Endothelial cell of umbilical vein (primary cell): ENCODE results near the gene DRICH1. TPM values are rescaled to one million over a fixed set of nuclear protein-coding genes. Genes with fewer than 3 reads are reported as not detected.
"Not testable (repeated sequence)": the region's sequence is repeated elsewhere in the genome, so short reads cannot be mapped to it uniquely, and the experiment has no call there.

Experiments
- BruUV-seq: library from RNA; stranded (reverse); fragments of 400-500 nt; replicated peaks from 2 replicates; lab custom pipeline; 2021; lab: Mats Ljungman, UMichigan
- CTCF ChIA-PET: fragments of 300-600, 350-600 bp; sonication (Branson Sonifier 250); formaldehyde crosslinking; loops from one replicate; lab custom pipeline; 2021; ENCODE audit warnings: antibody characterized with exemption, inconsistent platforms; lab: Charles Lee
- POLR2A ChIA-PET: fragments of 300-600, 350-600 bp; sonication (Branson Sonifier 250); formaldehyde crosslinking; loops from one replicate; lab custom pipeline; 2021; ENCODE audit warnings: antibody characterized with exemption, inconsistent platforms; lab: Charles Lee
- DNase-seq: peaks from one replicate; pipeline ENCODE4 v3.0.0-alpha.2; 2011; ENCODE audit warnings: low read depth, low spot score
- FAIRE-seq: peaks from 2 replicates; lab custom pipeline; 2011; peaks lifted over from hg19 to GRCh38; lab: Jason Lieb, UNC
- H2AFZ ChIP-seq: 2 replicates; pipeline ENCODE4 v1.6.0; 2012; ENCODE audit warnings: low read depth, low read length, control low read depth, inconsistent platforms
- H3K27ac ChIP-seq: 2 replicates; pipeline ENCODE4 v1.5.1; 2011; ENCODE audit warnings: low read depth, mild to moderate bottlenecking, control low read depth, low read length, moderate library complexity; ENCODE audit not compliant: insufficient read depth
- H3K27me3 ChIP-seq, 2 experiments: 2 replicates each; pipeline versions ENCODE4 v1.6.0 to v1.6.1; 2011; ENCODE audit warnings: low read length in 2 of 2, mixed read lengths in 1 of 2; ENCODE audit not compliant: control insufficient read depth in 2 of 2, insufficient read depth in 2 of 2
- H3K36me3 ChIP-seq, 2 experiments: 2 replicates in 1 of 2; 3 replicates in 1 of 2; pipeline ENCODE4 v1.5.1; 2011; ENCODE audit warnings: low read length in 2 of 2, mild to moderate bottlenecking in 1 of 2, moderate library complexity in 1 of 2; ENCODE audit not compliant: control insufficient read depth in 2 of 2, insufficient read depth in 2 of 2; ENCODE audit errors: extremely low read depth in 1 of 2
- H3K4me1 ChIP-seq: 3 replicates; pipeline ENCODE4 v1.5.1; 2011; ENCODE audit warnings: mild to moderate bottlenecking, low read length; ENCODE audit not compliant: control insufficient read depth, insufficient read depth; ENCODE audit errors: extremely low read depth
- H3K4me2 ChIP-seq: 2 replicates; pipeline ENCODE4 v1.6.1; 2011; ENCODE audit warnings: low read length, control low read depth, mixed read lengths; ENCODE audit not compliant: insufficient read depth
- H3K4me3 ChIP-seq, 3 experiments: fragments of 200-600 bp in 1 of 3; sonication (generic), shearing (Covaris generic) in 1 of 3; replicated peaks in 1 of 3; 2 replicates each; pipeline ENCODE4 v1.5.1; 2011 to 2016; ENCODE audit warnings: control low read depth in 3 of 3, low read length in 3 of 3, mild to moderate bottlenecking in 2 of 3, inconsistent platforms in 1 of 3, low read depth in 1 of 3, moderate library complexity in 1 of 3; ENCODE audit not compliant: insufficient read depth in 1 of 3
- H3K79me2 ChIP-seq: 2 replicates; pipeline ENCODE4 v1.6.0; 2012; ENCODE audit warnings: low read length, inconsistent platforms; ENCODE audit not compliant: control insufficient read depth, insufficient read depth
- H3K9ac ChIP-seq: replicated peaks from 2 replicates; pipeline ENCODE3; 2011; ENCODE audit warnings: low read length, control low read depth; ENCODE audit not compliant: insufficient read depth; ENCODE audit errors: extremely low read depth
- H3K9me1 ChIP-seq: replicated peaks from 3 replicates; pipeline ENCODE4 v1.6.0; 2011; ENCODE audit warnings: mild to moderate bottlenecking, low read length; ENCODE audit not compliant: control insufficient read depth, insufficient read depth; ENCODE audit errors: extremely low read depth
- H3K9me3 ChIP-seq: replicated peaks from 2 replicates; pipeline ENCODE4 v1.5.1; 2012; ENCODE audit warnings: low read length, inconsistent platforms; ENCODE audit not compliant: control insufficient read depth, insufficient read depth
- H4K20me1 ChIP-seq: replicated peaks from 2 replicates; pipeline ENCODE3; 2011; ENCODE audit warnings: mild to moderate bottlenecking, low read length; ENCODE audit not compliant: control insufficient read depth, insufficient read depth; ENCODE audit errors: extremely low read depth
- CTCF ChIP-seq, 2 donors: IDR thresholded peaks; 1 replicate in 1 of 2; 2 replicates in 1 of 2; pipeline ENCODE4 v1.5.1; 2011; ENCODE audit warnings: low read length in 2 of 2, mild to moderate bottlenecking in 2 of 2, moderate library complexity in 2 of 2, control low read depth in 1 of 2, inconsistent platforms in 1 of 2, low read depth in 1 of 2; ENCODE audit not compliant: insufficient read depth in 1 of 2; ENCODE audit errors: extremely low read depth in 1 of 2
- EZH2 ChIP-seq: IDR thresholded peaks from 2 replicates; pipeline ENCODE4 v1.6.1; 2012; ENCODE audit warnings: borderline replicate concordance, low read depth, mild to moderate bottlenecking, moderate library complexity, low read length, inconsistent platforms; ENCODE audit not compliant: severe bottlenecking
- FOS ChIP-seq: IDR thresholded peaks from 2 replicates; pipeline ENCODE4 v1.6.1; 2011; ENCODE audit warnings: mild to moderate bottlenecking, low read length, moderate library complexity, borderline replicate concordance; ENCODE audit not compliant: insufficient read depth
- GATA2 ChIP-seq: IDR thresholded peaks from 2 replicates; pipeline ENCODE4 v1.7.0; 2011; ENCODE audit warnings: low read depth, mild to moderate bottlenecking, moderate library complexity, mixed read lengths, low read length; ENCODE audit not compliant: insufficient read length, insufficient read depth
- JUN ChIP-seq: IDR thresholded peaks from 2 replicates; pipeline ENCODE4 v1.6.1; 2011; ENCODE audit warnings: borderline replicate concordance, low read depth; ENCODE audit not compliant: insufficient read length, insufficient read depth
- MYC ChIP-seq: IDR thresholded peaks from one replicate; pipeline ENCODE4 v1.6.1; 2011; ENCODE audit warnings: mild to moderate bottlenecking, low read depth, low read length
- POLR2A ChIP-seq: IDR thresholded peaks from 2 replicates; pipeline ENCODE4 v1.6.1; 2012; ENCODE audit warnings: low read depth, mild to moderate bottlenecking, control low read depth, low read length
- POLR2AphosphoS5 ChIP-seq: IDR thresholded peaks from 2 replicates; pipeline ENCODE4 v1.6.1; 2012; ENCODE audit warnings: low read depth, mild to moderate bottlenecking, control low read depth, low read length, moderate library complexity; ENCODE audit not compliant: insufficient read depth
- dilution Hi-C: fragments of 300-500 bp; cut with MboI; formaldehyde crosslinking; loops from one replicate; pipeline ENCODE4 v1.15.0; 2019; ENCODE audit warnings: low sequenced_read_pairs; ENCODE audit not compliant: extremely low pct_ligation_motif_present
- intact Hi-C: fragments of 100-400 bp; cut with micrococcal nuclease; formaldehyde crosslinking; loops from one replicate; pipeline ENCODE4 v1.10.0; 2022
- polyA plus RNA-seq, 4 experiments: library from polyadenylated mRNA; depleted of rRNA in 3 of 4; stranded (reverse) in 3 of 4; unstranded in 1 of 4; fragments of >200 nt; gene quantifications; 2 replicates each; pipeline versions ENCODE4 v1.2.1 to v1.2.3, GENCODE V29; 2011 to 2012; ENCODE audit warnings: missing spikeins in 1 of 4
- total RNA-seq: library from RNA; stranded (reverse); gene quantifications from 2 replicates; pipeline ENCODE4 v1.2.3, GENCODE V29; 2021
- TF ChIP-seq, protein P1 (sequence below): IDR thresholded peaks from 2 replicates; pipeline ENCODE4 v1.6.1; 2011; ENCODE audit not compliant: insufficient read depth, insufficient read length

The DRICH1 gene
- total and polyA plus RNA-seq, 2 donors (not counting 3 experiments of a cell fraction or from before 2014, with no cell fraction given), result 0.25 TPM; not detected in 1

- Histone ChIP-seq H3K27ac (no peak overlapping the region), H3K4me3 (no peak overlapping the region), H4K20me1 (no peaks in the 10 kb centered on the region), H3K4me1 (peaks cover 4% of the 10 kb centered on the region), H2AFZ (no peak overlapping the region), H3K9me3 (no peaks in the 10 kb centered on the region), H3K4me2 (no peak overlapping the region), H3K36me3 (no peaks in the 10 kb centered on the region), H3K9me1 (no peaks in the 10 kb centered on the region), H3K9ac (no peak overlapping the region), H3K27me3 (no peaks in the 10 kb centered on the region), H3K79me2 (no peaks in the 10 kb centered on the region)
- ChIA-PET CTCF (interaction anchor here (0.6 kb wide), 1 partner anchor 15 kb away, joined by 3 read pairs; no protein-coding TSS in a partner anchor), POLR2A (no interaction called here)
- dilution Hi-C loops (no loop called here), intact Hi-C loops (no loop called here)
- FAIRE-seq (peak; percentile 58), DNase-seq (no peak)
- TF ChIP-seq POLR2AphosphoS5, result no peak
- no peak for TF ChIP-seq JUN
- no peak for TF ChIP-seq CTCF (IDR thresholded peaks at IDR 0.05; ENCODE audit: extremely low read depth in 1 of 2, insufficient read depth in 1 of 2, low read depth in 1 of 2, low read length in 2 of 2)
- no peak for TF ChIP-seq EZH2
- no peak for TF ChIP-seq FOS
- TF ChIP-seq MYC, result no peak
- TF ChIP-seq, protein P1, sequence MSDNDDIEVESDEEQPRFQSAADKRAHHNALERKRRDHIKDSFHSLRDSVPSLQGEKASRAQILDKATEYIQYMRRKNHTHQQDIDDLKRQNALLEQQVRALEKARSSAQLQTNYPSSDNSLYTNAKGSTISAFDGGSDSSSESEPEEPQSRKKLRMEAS, result no peak
- TF ChIP-seq POLR2A, result no peak
- no peak for TF ChIP-seq GATA2
- BruUV-seq, result no TSS peak
These were observed 43.6 kb upstream of the DRICH1 start for GRCh38 chr22:23675502-23676415.

- H3K9me1 ChIP-seq, BruUV-seq, dilution Hi-C loops: not testable (repeated sequence)
These were observed 42.9 kb upstream of the DRICH1 start for GRCh38 chr22:23674886-23675501.

More at GRCh38 chr22:23674886-23675501, 42.9 kb upstream of the DRICH1 start:
- H3K27me3 ChIP-seq, CTCF ChIA-PET, H3K4me1 ChIP-seq, H3K79me2 ChIP-seq, H3K4me2 ChIP-seq, FAIRE-seq, H3K4me3 ChIP-seq, DNase-seq, H2AFZ ChIP-seq, H4K20me1 ChIP-seq, H3K9me3 ChIP-seq, H3K36me3 ChIP-seq, POLR2A ChIA-PET, intact Hi-C loops, H3K9ac ChIP-seq, H3K27ac ChIP-seq: not testable (repeated sequence)
